ENCODE results near the gene ANKH. TPM values are rescaled to one million over a fixed set of nuclear protein-coding genes. Genes with fewer than 3 reads are reported as not detected.

Gene ANKH
- total and polyA plus RNA-seq, 5 donors from 2014 or later, result 56.6 to 177 (median 63.2) TPM

GRCh38 chr5:14669415-14669814 lies 202.2 kb downstream of the ANKH start:
- H3K36me3 Mint-ChIP-seq, result peaks cover 8% of the 10 kb centered on the region
- no peaks in the 10 kb centered on the region for H3K9me3 ChIP-seq (ENCODE audit: control insufficient read depth in 2 of 2, low read length in 2 of 2)
- H3K4me3 Mint-ChIP-seq, result peak overlapping the region in 3 of 4 donors; percentile 13 to 90 (median 89)
- H3K27ac ChIP-seq (ENCODE audit: insufficient read depth, low read length, poor library complexity, severe bottlenecking), result peak overlapping the region; percentile 34
- H3K27me3 Mint-ChIP-seq, result no peaks in the 10 kb centered on the region
- no peak for DNase-seq
- H3K4me1 ChIP-seq (ENCODE audit: control insufficient read depth, insufficient read depth, low read length, poor library complexity, severe bottlenecking), result peaks cover 88% of the 10 kb centered on the region
- H3K27me3 ChIP-seq (ENCODE audit: control insufficient read depth, insufficient read depth, low read length), result no peaks in the 10 kb centered on the region
- H3K4me1 Mint-ChIP-seq, result peaks cover 44 to 90% (median 71%) of the 10 kb centered on the region in 4 donors
- H3K36me3 ChIP-seq (ENCODE audit: control insufficient read depth, insufficient read depth, low read length), result peaks cover 3% of the 10 kb centered on the region
- peak overlapping the region in 2 of 3 donors; percentile 17 to 18 for H3K27ac Mint-ChIP-seq
- ATAC-seq (ENCODE audit: low read depth in 2 of 2), result no peak
- no peaks in the 10 kb centered on the region for H3K9me3 Mint-ChIP-seq
- H3K4me3 ChIP-seq (ENCODE audit: low read depth, low read length), result peak overlapping the region; percentile 94

GRCh38 chr5:14668181-14668591 lies 203.4 kb downstream of the ANKH start:
- peaks cover 85% of the 10 kb centered on the region for H3K4me1 ChIP-seq (ENCODE audit: control insufficient read depth, insufficient read depth, low read length, poor library complexity, severe bottlenecking)
- H3K27me3 Mint-ChIP-seq, result no peaks in the 10 kb centered on the region
- no peak for ATAC-seq (ENCODE audit: low read depth in 2 of 2)
- no peak for DNase-seq
- peak overlapping the region; percentile 87 for H3K27ac ChIP-seq (ENCODE audit: insufficient read depth, low read length, poor library complexity, severe bottlenecking)
- H3K4me3 ChIP-seq (ENCODE audit: low read depth, low read length), result peak overlapping the region; percentile 94
- peaks cover 38 to 91% (median 69%) of the 10 kb centered on the region in 4 donors for H3K4me1 Mint-ChIP-seq
- H3K36me3 Mint-ChIP-seq, result peaks cover 4% of the 10 kb centered on the region
- peak overlapping the region; percentile 89 to 96 (median 91) for H3K4me3 Mint-ChIP-seq
- no peaks in the 10 kb centered on the region for H3K9me3 ChIP-seq (ENCODE audit: control insufficient read depth in 2 of 2, low read length in 2 of 2)
- H3K9me3 Mint-ChIP-seq, result no peaks in the 10 kb centered on the region
- peak overlapping the region; percentile 88 to 93 (median 91) for H3K27ac Mint-ChIP-seq
- no peaks in the 10 kb centered on the region for H3K27me3 ChIP-seq (ENCODE audit: control insufficient read depth, insufficient read depth, low read length)
- peaks cover 3% of the 10 kb centered on the region for H3K36me3 ChIP-seq (ENCODE audit: control insufficient read depth, insufficient read depth, low read length)

- Mint-ChIP-seq H3K4me1 (peaks cover 34 to 91% (median 68%) of the 10 kb centered on the region in 4 donors), H3K36me3 (peaks cover 4% of the 10 kb centered on the region), H3K27me3 (no peaks in the 10 kb centered on the region), H3K4me3 (peak overlapping the region; percentile 89 to 96 (median 91)), H3K9me3 (no peaks in the 10 kb centered on the region), H3K27ac (peak overlapping the region; percentile 88 to 93 (median 91))
- Histone ChIP-seq H3K27me3 (ENCODE audit: control insufficient read depth, insufficient read depth, low read length) (no peaks in the 10 kb centered on the region), H3K9me3 (ENCODE audit: control insufficient read depth in 2 of 2, low read length in 2 of 2) (no peaks in the 10 kb centered on the region), H3K4me3 (ENCODE audit: low read depth, low read length) (peak overlapping the region; percentile 94), H3K4me1 (ENCODE audit: control insufficient read depth, insufficient read depth, low read length, poor library complexity, severe bottlenecking) (peaks cover 85% of the 10 kb centered on the region), H3K36me3 (ENCODE audit: control insufficient read depth, insufficient read depth, low read length) (peaks cover 3% of the 10 kb centered on the region), H3K27ac (ENCODE audit: insufficient read depth, low read length, poor library complexity, severe bottlenecking) (peak overlapping the region; percentile 87)
- DNase-seq (peak in 1 of 3 donors; percentile 20), ATAC-seq (ENCODE audit: low read depth in 2 of 2) (no peak)
These were observed 203.8 kb downstream of the ANKH start for GRCh38 chr5:14667770-14668169.

GRCh38 chr5:14667290-14667689 lies 204.3 kb downstream of the ANKH start:
- H3K9me3 ChIP-seq (ENCODE audit: control insufficient read depth in 2 of 2, low read length in 2 of 2), result no peaks in the 10 kb centered on the region
- Mint-ChIP-seq H3K4me1 (peaks cover 31 to 91% (median 67%) of the 10 kb centered on the region in 4 donors), H3K27ac (peak overlapping the region; percentile 91 to 97 (median 93)), H3K36me3 (peaks cover 4% of the 10 kb centered on the region), H3K27me3 (no peaks in the 10 kb centered on the region), H3K4me3 (peak overlapping the region; percentile 89 to 96 (median 91)), H3K9me3 (no peaks in the 10 kb centered on the region)
- no peaks in the 10 kb centered on the region for H3K27me3 ChIP-seq (ENCODE audit: control insufficient read depth, insufficient read depth, low read length)
- DNase-seq (no peak), ATAC-seq (ENCODE audit: low read depth in 2 of 2) (no peak)
- H3K27ac ChIP-seq (ENCODE audit: insufficient read depth, low read length, poor library complexity, severe bottlenecking), result peak overlapping the region; percentile 87
- H3K4me3 ChIP-seq (ENCODE audit: low read depth, low read length), result peak overlapping the region; percentile 94
- peaks cover 3% of the 10 kb centered on the region for H3K36me3 ChIP-seq (ENCODE audit: control insufficient read depth, insufficient read depth, low read length)
- peaks cover 81% of the 10 kb centered on the region for H3K4me1 ChIP-seq (ENCODE audit: control insufficient read depth, insufficient read depth, low read length, poor library complexity, severe bottlenecking)

- H3K9me3 ChIP-seq (ENCODE audit: control insufficient read depth in 2 of 2, low read length in 2 of 2), result no peaks in the 10 kb centered on the region
- ATAC-seq (ENCODE audit: low read depth in 2 of 2) (no peak), DNase-seq (no peak)
- peaks cover 72% of the 10 kb centered on the region for H3K4me1 ChIP-seq (ENCODE audit: control insufficient read depth, insufficient read depth, low read length, poor library complexity, severe bottlenecking)
- H3K36me3 Mint-ChIP-seq, result peaks cover 4% of the 10 kb centered on the region
- peak overlapping the region; percentile 89 to 96 (median 91) for H3K4me3 Mint-ChIP-seq
- peaks cover 27 to 89% (median 59%) of the 10 kb centered on the region in 4 donors for H3K4me1 Mint-ChIP-seq
- H3K4me3 ChIP-seq (ENCODE audit: low read depth, low read length), result peak overlapping the region; percentile 94
- no peaks in the 10 kb centered on the region for H3K27me3 ChIP-seq (ENCODE audit: control insufficient read depth, insufficient read depth, low read length)
- H3K9me3 Mint-ChIP-seq, result no peaks in the 10 kb centered on the region
- no peaks in the 10 kb centered on the region for H3K27me3 Mint-ChIP-seq
- H3K36me3 ChIP-seq (ENCODE audit: control insufficient read depth, insufficient read depth, low read length), result peaks cover 3% of the 10 kb centered on the region
- peak overlapping the region; percentile 50 to 97 (median 91) for H3K27ac Mint-ChIP-seq
- H3K27ac ChIP-seq (ENCODE audit: insufficient read depth, low read length, poor library complexity, severe bottlenecking), result peak overlapping the region; percentile 87
These were observed 205.2 kb downstream of the ANKH start for GRCh38 chr5:14666357-14666756.

GRCh38 chr5:14665949-14666348 lies 205.6 kb downstream of the ANKH start:
- H3K4me1 Mint-ChIP-seq, result peaks cover 23 to 89% (median 59%) of the 10 kb centered on the region in 4 donors
- Histone ChIP-seq H3K4me1 (ENCODE audit: control insufficient read depth, insufficient read depth, low read length, poor library complexity, severe bottlenecking) (peaks cover 69% of the 10 kb centered on the region), H3K36me3 (ENCODE audit: control insufficient read depth, insufficient read depth, low read length) (peaks cover 3% of the 10 kb centered on the region), H3K4me3 (ENCODE audit: low read depth, low read length) (peak overlapping the region; percentile 94), H3K27me3 (ENCODE audit: control insufficient read depth, insufficient read depth, low read length) (no peaks in the 10 kb centered on the region), H3K9me3 (ENCODE audit: control insufficient read depth in 2 of 2, low read length in 2 of 2) (no peaks in the 10 kb centered on the region), H3K27ac (ENCODE audit: insufficient read depth, low read length, poor library complexity, severe bottlenecking) (peak overlapping the region; percentile 87)
- ATAC-seq (ENCODE audit: low read depth in 2 of 2) (peak; percentile 67), DNase-seq (peak; percentile 47 to 79 (median 58))
- H3K27ac Mint-ChIP-seq, result peak overlapping the region; percentile 50 to 97 (median 91)
- no peaks in the 10 kb centered on the region for H3K27me3 Mint-ChIP-seq
- peak overlapping the region; percentile 89 to 96 (median 91) for H3K4me3 Mint-ChIP-seq
- H3K36me3 Mint-ChIP-seq, result peaks cover 4% of the 10 kb centered on the region
- no peaks in the 10 kb centered on the region for H3K9me3 Mint-ChIP-seq

- H3K9me3 ChIP-seq (ENCODE audit: control insufficient read depth in 2 of 2, low read length in 2 of 2), result no peaks in the 10 kb centered on the region
- Mint-ChIP-seq H3K4me1 (peaks cover 20 to 88% (median 60%) of the 10 kb centered on the region in 4 donors), H3K9me3 (no peaks in the 10 kb centered on the region), H3K27ac (peak overlapping the region; percentile 91 to 97 (median 96)), H3K36me3 (peaks cover 4% of the 10 kb centered on the region), H3K4me3 (peak overlapping the region; percentile 89 to 96 (median 91)), H3K27me3 (no peaks in the 10 kb centered on the region)
- no peaks in the 10 kb centered on the region for H3K27me3 ChIP-seq (ENCODE audit: control insufficient read depth, insufficient read depth, low read length)
- H3K27ac ChIP-seq (ENCODE audit: insufficient read depth, low read length, poor library complexity, severe bottlenecking), result peak overlapping the region; percentile 87
- peaks cover 3% of the 10 kb centered on the region for H3K36me3 ChIP-seq (ENCODE audit: control insufficient read depth, insufficient read depth, low read length)
- no peak for ATAC-seq (ENCODE audit: low read depth in 2 of 2)
- peak in 2 of 3 donors; percentile 21 to 42 for DNase-seq
- H3K4me3 ChIP-seq (ENCODE audit: low read depth, low read length), result peak overlapping the region; percentile 94
- H3K4me1 ChIP-seq (ENCODE audit: control insufficient read depth, insufficient read depth, low read length, poor library complexity, severe bottlenecking), result peaks cover 69% of the 10 kb centered on the region
These were observed 206.3 kb downstream of the ANKH start for GRCh38 chr5:14665101-14665822.

Measured in CD4-positive, CD25-positive, alpha-beta regulatory T cell (primary cell).